ENCODE data around the gene OR7G1. TPM values are rescaled to one million over a fixed set of nuclear protein-coding genes. Genes with fewer than 3 reads are reported as not detected.

The OR7G1 gene, protein sequence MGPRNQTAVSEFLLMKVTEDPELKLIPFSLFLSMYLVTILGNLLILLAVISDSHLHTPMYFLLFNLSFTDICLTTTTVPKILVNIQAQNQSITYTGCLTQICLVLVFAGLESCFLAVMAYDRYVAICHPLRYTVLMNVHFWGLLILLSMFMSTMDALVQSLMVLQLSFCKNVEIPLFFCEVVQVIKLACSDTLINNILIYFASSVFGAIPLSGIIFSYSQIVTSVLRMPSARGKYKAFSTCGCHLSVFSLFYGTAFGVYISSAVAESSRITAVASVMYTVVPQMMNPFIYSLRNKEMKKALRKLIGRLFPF
- total RNA-seq: not detected
- not detected for polyA plus RNA-seq
- 0 reads per million in 6 experiments for total RNA-seq

DNA sequence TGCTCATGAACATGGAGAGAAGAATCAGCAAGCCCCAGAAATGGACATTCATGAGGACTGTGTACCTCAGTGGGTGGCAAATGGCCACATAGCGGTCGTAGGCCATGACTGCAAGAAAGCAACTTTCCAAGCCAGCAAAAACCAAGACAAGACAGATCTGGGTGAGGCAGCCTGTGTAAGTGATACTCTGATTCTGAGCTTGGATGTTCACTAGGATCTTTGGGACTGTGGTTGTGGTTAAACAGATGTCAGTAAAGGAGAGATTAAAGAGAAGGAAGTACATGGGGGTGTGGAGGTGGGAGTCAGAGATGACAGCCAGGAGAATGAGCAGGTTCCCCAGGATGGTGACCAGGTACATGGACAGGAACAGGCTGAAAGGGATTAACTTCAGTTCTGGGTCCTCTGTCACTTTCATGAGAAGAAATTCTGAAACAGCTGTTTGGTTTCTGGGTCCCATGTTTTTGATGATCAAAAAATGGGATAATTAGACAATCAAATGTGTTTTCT is at the start of gene OR7G1:
Gene OR7G1, minus strand, starts transcription at position 457 of the 507 bp plus-strand sequence. Its CDS starts 0 bp downstream, at position 457.
- no peaks in the 10 kb centered on the region for H3K4me1 Mint-ChIP-seq
- ATAC-seq (no peak), DNase-seq (no peak)
- H3K4me3 Mint-ChIP-seq: no peak within 1 kb of the TSS
- H3K36me3 Mint-ChIP-seq: no peaks in the 10 kb centered on the region
- H3K27me3 Mint-ChIP-seq: peaks cover 14 to 32% (median 23%) of the 10 kb centered on the region in 5 donors
- no peaks in the 10 kb centered on the region for H3K9me3 Mint-ChIP-seq
- H3K27ac Mint-ChIP-seq: no peak within 1 kb of the TSS
- POLR2A ChIA-PET: no interaction called here

DNA sequence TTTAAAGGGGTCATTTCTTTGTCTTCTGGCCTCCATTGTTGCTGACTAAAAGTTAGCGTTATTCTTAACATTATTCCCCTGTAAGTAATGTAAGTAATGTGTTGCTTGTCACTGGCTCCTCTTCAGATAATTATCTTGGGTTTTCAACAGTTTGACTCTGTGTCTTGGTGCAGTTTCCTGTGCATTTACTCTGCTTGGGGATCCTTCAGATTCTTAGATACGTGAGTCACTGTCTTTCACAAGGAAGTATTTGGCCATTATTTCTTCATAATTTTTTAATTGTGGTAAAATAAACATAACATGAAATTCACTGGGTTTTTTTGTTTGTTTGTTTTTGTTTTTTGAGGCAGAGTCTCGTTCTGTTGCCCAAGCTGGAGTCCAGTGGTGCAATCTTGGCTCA is 49.7 kb upstream of the OR7G1 start:
- no peak overlapping the region for H3K27ac Mint-ChIP-seq
- no peak overlapping the region for H3K4me3 Mint-ChIP-seq
- no peaks in the 10 kb centered on the region for H3K4me1 Mint-ChIP-seq
- peaks cover 0 to 66% (median 10%) of the 10 kb centered on the region in 9 donors for H3K9me3 Mint-ChIP-seq
- peaks cover 55 to 70% (median 56%) of the 10 kb centered on the region in 3 donors for H3K36me3 Mint-ChIP-seq
- ATAC-seq: no peak
- POLR2A ChIA-PET: no interaction called here
- DNase-seq: no peak
- no peaks in the 10 kb centered on the region for H3K27me3 Mint-ChIP-seq

DNA sequence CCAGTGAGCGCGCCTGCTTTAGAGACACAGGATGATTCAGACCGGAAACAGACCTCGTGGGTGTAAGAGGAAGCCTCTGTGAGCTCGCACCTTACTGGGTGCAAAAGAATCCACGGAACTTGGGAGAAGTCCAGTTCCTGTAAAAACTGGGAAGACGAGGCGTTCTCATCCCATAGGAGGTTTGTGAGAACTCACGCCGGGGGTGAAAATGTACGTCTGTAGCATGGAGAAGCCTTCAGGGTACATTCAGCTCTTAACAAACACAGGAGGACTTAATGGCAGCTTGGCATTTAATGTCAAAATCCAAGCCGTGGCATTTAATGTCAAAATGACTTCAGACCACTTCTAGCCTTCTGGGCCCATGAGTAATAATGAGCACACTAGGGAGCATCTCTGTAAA is 45.9 kb upstream of the OR7G1 start:
- POLR2A ChIA-PET: no interaction called here
- peaks cover 0 to 65% (median 17%) of the 10 kb centered on the region in 9 donors for H3K9me3 Mint-ChIP-seq

DNA sequence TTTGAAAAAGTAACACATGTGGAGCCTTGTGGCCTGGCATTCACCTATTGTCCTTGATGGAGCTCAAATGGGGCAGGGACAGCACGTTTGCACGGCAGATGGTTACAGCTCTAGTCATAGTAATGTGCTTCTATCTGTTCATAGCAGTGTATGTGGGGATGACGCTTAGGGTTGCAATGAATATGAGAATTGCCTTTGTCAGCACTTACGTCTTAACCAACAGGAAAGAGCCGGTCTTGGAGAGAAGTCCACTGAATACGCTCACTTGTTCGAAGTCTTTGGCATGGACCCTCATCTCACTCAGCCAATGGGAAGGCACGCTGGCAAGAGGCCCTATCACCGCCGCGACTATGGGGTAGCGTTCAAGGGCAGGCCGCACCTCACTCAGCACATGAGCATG is 44.3 kb upstream of the OR7G1 start:
- Mint-ChIP-seq H3K4me3 (no peak overlapping the region), H3K4me1 (peaks cover 6 to 20% (median 14%) of the 10 kb centered on the region in 4 donors)

More for the DNA sequence above, 45.9 kb upstream of the OR7G1 start:
- H3K4me1 Mint-ChIP-seq: peaks cover 0 to 5% (median under 1%) of the 10 kb centered on the region in 4 donors
- H3K27ac Mint-ChIP-seq: no peak overlapping the region
- no peak overlapping the region for H3K4me3 Mint-ChIP-seq
- DNase-seq: no peak
- H3K36me3 Mint-ChIP-seq: peaks cover 70 to 97% (median 88%) of the 10 kb centered on the region in 3 donors
- ATAC-seq: no peak
- no peaks in the 10 kb centered on the region for H3K27me3 Mint-ChIP-seq

DNA sequence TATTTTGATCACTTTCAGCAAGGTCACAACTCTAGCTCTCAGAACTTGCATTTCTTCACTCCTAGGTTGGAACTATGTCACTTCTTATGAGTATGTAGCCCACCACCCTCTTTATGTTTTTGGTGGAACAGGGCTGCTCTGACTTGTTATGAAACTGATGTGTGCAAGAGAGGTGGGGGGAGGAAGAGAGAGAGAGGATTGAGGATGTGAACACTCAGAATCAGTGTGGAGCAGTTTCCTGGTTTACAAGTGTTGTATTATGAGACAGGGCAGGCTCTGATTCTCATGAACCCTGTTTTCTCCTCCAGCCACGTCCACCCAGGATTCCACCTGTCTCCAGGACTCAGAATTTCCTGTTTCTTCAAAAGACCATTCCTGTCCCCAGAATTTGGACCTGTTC is 40.7 kb upstream of the OR7G1 start:
- H3K4me3 Mint-ChIP-seq: no peak overlapping the region
- peaks cover 64 to 96% (median 94%) of the 10 kb centered on the region in 3 donors for H3K36me3 Mint-ChIP-seq
- POLR2A ChIA-PET: no interaction called here
- peaks cover 0 to 81% (median 19%) of the 10 kb centered on the region in 9 donors for H3K9me3 Mint-ChIP-seq
- H3K27me3 Mint-ChIP-seq: no peaks in the 10 kb centered on the region
- peak overlapping the region in 2 of 10 donors; percentile 41 to 52 for H3K27ac Mint-ChIP-seq
- no peak for ATAC-seq
- no peak for DNase-seq
- H3K4me1 Mint-ChIP-seq: peaks cover 20 to 48% (median 37%) of the 10 kb centered on the region in 4 donors

More for the DNA sequence above, 44.3 kb upstream of the OR7G1 start:
- Mint-ChIP-seq H3K9me3 (peaks cover 0 to 75% (median 20%) of the 10 kb centered on the region in 9 donors), H3K36me3 (peaks cover 74 to 98% (median 93%) of the 10 kb centered on the region in 3 donors), H3K27me3 (no peaks in the 10 kb centered on the region), H3K27ac (peak overlapping the region in 1 of 10 donors; percentile 41)
- no peak for ATAC-seq
- POLR2A ChIA-PET: no interaction called here
- DNase-seq: no peak

DNA sequence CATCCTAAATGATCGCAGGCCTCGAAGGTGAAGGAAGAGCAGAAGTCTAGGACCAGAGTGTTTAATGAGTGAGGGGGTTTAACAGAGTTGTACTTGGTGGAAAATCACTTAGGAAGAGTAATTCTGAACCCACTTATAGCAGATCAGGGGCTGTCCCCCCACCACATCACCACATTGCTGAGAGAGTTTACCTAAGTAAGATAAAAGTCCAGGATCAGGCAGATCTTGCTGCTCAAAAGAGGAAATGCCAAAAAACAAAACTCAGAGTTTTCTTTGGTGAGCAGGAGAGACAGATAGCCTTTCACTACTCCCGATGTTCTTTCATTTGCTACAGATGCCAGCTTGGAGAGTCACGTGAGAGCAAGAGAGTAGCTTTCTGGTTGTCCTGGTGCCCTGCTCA is 40.0 kb upstream of the OR7G1 start:
- ATAC-seq (no peak), DNase-seq (no peak)
- no peak overlapping the region for H3K4me3 Mint-ChIP-seq
- POLR2A ChIA-PET: no interaction called here
- H3K9me3 Mint-ChIP-seq: peaks cover 0 to 80% (median 22%) of the 10 kb centered on the region in 9 donors
- H3K36me3 Mint-ChIP-seq: peaks cover 62 to 95% (median 94%) of the 10 kb centered on the region in 3 donors
- peaks cover 25 to 56% (median 44%) of the 10 kb centered on the region in 4 donors for H3K4me1 Mint-ChIP-seq
- H3K27ac Mint-ChIP-seq: peak overlapping the region in 7 of 10 donors; percentile 7 to 84 (median 41)
- H3K27me3 Mint-ChIP-seq: no peaks in the 10 kb centered on the region

DNA sequence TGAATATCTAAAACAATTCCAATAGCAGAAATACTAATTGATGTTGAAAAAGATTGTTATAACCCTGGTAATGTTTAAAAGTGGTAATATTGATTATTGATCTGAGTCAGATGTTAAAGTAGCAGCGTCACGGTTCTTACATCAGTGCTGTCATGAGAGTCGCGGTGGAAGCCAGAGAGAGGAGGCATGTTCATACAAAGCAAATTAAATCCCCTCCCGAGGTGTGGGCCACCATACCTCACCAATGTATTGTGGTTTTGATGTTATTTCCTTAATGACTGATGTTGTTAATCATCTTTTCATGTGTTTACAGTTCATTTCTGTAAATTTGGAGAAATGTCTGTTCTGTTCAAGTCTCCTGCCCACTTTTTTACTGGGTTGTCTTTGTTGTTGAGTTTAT is 35.8 kb upstream of the OR7G1 start:
- peak overlapping the region in 3 of 10 donors; percentile 22 to 35 (median 29) for H3K4me3 Mint-ChIP-seq
- peaks cover 0 to 63% (median 18%) of the 10 kb centered on the region in 9 donors for H3K9me3 Mint-ChIP-seq
- POLR2A ChIA-PET: no interaction called here
- H3K27me3 Mint-ChIP-seq: no peaks in the 10 kb centered on the region
- peak overlapping the region in 3 of 10 donors; percentile 8 to 13 (median 11) for H3K27ac Mint-ChIP-seq
- DNase-seq (no peak), ATAC-seq (no peak)
- peaks cover 48 to 88% (median 80%) of the 10 kb centered on the region in 4 donors for H3K4me1 Mint-ChIP-seq
- H3K36me3 Mint-ChIP-seq: peaks cover 53 to 90% (median 77%) of the 10 kb centered on the region in 3 donors

DNA sequence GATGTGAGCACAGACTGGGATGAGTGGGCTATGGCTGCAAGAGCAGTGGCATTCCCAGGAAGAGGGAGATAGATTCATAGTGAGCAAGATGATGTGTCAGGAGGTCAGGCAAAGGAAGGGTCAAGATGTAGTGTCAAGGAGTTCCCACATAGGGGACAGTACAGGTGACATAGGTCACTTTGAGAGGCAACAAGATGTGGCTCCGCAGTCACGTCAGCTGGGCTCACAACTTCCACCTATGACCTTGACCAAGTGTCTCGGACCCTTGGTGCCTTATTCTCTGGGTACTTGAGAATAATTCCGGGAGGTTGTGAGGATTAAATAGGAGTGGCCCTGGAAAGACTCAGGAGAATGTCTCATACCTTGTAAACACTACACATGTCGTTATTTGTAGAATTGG is 35.1 kb upstream of the OR7G1 start:
- ATAC-seq: no peak
- peaks cover 50 to 88% (median 73%) of the 10 kb centered on the region in 3 donors for H3K36me3 Mint-ChIP-seq
- H3K27ac Mint-ChIP-seq: peak overlapping the region in 3 of 10 donors; percentile 32 to 63 (median 41)
- H3K9me3 Mint-ChIP-seq: peaks cover 0 to 57% (median 19%) of the 10 kb centered on the region in 9 donors
- DNase-seq: no peak
- peak overlapping the region in 5 of 10 donors; percentile 3 to 35 (median 12) for H3K4me3 Mint-ChIP-seq
- H3K27me3 Mint-ChIP-seq: no peaks in the 10 kb centered on the region
- POLR2A ChIA-PET: no interaction called here
- H3K4me1 Mint-ChIP-seq: peaks cover 49 to 80% (median 76%) of the 10 kb centered on the region in 4 donors

DNA sequence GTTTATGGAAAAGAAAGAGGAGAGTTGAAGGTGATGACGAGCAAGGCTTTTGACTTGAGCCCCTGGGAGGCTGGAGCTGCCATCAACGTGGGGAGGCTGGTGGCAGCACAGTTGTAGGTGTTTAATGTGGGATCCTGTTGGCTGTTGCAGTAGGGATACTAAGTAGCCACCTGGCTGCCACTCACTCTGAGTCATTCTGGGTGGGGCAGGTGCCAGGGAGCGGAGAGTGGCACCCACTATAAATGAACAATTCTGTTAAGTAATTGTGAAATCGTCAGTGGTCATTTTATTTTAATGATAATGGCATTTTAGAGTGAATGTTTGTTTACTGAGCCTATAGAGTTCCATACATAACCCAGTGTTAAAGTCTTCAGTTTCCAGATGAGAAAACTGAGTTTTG is 34.4 kb upstream of the OR7G1 start:
- Mint-ChIP-seq H3K4me3 (peak overlapping the region in 8 of 10 donors; percentile 2 to 55 (median 26)), H3K27ac (peak overlapping the region in 5 of 10 donors; percentile 27 to 86 (median 37)), H3K9me3 (peaks cover 2 to 57% (median 26%) of the 10 kb centered on the region in 9 donors), H3K4me1 (peaks cover 46 to 76% (median 69%) of the 10 kb centered on the region in 4 donors), H3K36me3 (peaks cover 48 to 88% (median 73%) of the 10 kb centered on the region in 3 donors), H3K27me3 (no peaks in the 10 kb centered on the region)
- POLR2A ChIA-PET: no interaction called here
- DNase-seq (no peak), ATAC-seq (no peak)

DNA sequence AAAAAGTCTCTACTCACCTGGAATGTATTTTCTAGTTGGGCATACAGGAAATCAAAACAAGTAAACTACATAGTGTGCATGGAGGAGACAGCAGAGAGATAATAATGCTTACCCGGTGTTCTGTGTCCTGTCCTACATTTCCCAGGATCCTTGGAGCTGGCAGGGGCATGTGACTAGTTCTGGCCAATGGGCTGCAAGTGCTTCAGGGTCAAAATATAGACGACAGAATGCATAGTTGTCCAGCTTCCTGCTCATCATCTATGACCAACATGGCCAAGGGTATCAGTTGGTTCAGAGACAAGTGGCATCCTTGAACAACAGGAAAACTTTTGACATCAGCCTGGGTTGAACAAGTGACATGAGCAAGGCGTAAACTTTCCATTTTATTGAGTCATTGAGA is 33.1 kb upstream of the OR7G1 start:
- Mint-ChIP-seq H3K27me3 (no peaks in the 10 kb centered on the region), H3K4me3 (peak overlapping the region in 5 of 10 donors; percentile 8 to 30 (median 17)), H3K9me3 (peaks cover 9 to 56% (median 30%) of the 10 kb centered on the region in 9 donors), H3K4me1 (peaks cover 42 to 74% (median 62%) of the 10 kb centered on the region in 4 donors), H3K27ac (peak overlapping the region in 1 of 10 donors; percentile 49), H3K36me3 (peaks cover 44 to 88% (median 74%) of the 10 kb centered on the region in 3 donors)
- POLR2A ChIA-PET: no interaction called here
- DNase-seq: no peak
- no peak for ATAC-seq

DNA sequence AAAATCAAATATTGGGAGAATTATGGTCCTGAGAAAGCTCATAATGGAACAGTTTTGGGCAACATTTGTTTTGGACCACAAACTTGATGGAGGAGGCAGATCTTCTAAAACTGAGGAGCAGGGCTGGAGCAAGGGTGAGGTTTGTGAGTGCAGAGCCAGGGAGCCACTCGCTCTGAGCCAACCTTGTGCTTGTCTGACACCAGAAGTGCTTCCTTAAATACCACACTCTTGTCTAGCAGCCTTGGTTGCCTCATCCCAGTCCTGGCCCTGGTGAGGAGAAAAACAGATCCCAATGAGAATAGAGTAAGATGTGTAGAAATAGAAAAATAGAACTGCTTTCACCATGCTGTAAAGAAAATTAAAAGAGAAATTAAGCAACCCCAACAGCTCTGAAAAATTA is 31.3 kb upstream of the OR7G1 start:
- POLR2A ChIA-PET: interaction anchor here (0.6 kb wide), 1 partner anchor 161 kb away, joined by 3 read pairs; no protein-coding TSS in a partner anchor
- Mint-ChIP-seq H3K27me3 (no peaks in the 10 kb centered on the region), H3K4me1 (peaks cover 38 to 75% (median 62%) of the 10 kb centered on the region in 4 donors), H3K9me3 (peaks cover 9 to 46% (median 26%) of the 10 kb centered on the region in 9 donors), H3K36me3 (peaks cover 40 to 80% (median 68%) of the 10 kb centered on the region in 3 donors), H3K27ac (no peak overlapping the region), H3K4me3 (no peak overlapping the region)
- DNase-seq (no peak), ATAC-seq (no peak)

DNA sequence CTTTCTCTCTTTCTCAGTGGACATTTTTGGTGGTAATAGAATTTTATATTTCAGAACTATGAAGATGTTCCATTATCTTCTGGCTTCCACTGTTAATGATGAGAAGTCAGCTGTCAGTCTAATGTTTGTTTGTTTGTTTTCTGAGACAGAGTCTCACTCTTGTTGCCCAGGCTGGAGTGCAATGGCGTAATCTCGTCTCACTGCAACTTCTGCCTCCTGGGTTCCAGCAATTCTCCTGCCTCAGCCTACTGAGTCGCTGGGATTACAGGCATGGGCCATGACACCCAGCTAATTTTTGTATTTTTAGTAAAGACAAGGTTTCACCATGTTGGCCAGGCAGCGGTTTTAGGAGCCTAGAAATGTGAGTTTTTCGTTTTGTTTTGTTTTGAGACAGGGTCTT is 29.4 kb upstream of the OR7G1 start:
- ATAC-seq: no peak
- Mint-ChIP-seq H3K9me3 (peaks cover 9 to 32% (median 18%) of the 10 kb centered on the region in 9 donors), H3K4me3 (peak overlapping the region in 4 of 10 donors; percentile 2 to 30 (median 8)), H3K27me3 (no peaks in the 10 kb centered on the region), H3K27ac (peak overlapping the region in 1 of 10 donors; percentile 9), H3K4me1 (peaks cover 32 to 74% (median 60%) of the 10 kb centered on the region in 4 donors), H3K36me3 (peaks cover 28 to 62% (median 51%) of the 10 kb centered on the region in 3 donors)
- DNase-seq: no peak
- POLR2A ChIA-PET: no interaction called here

All from naive thymus-derived CD8-positive, alpha-beta T cell (primary cell).